ENCODE data around the gene DHX58. TPM values are rescaled to one million over a fixed set of nuclear protein-coding genes. Genes with fewer than 3 reads are reported as not detected.

The DHX58 gene
- total RNA-seq, 1 donor from 2014 or later = 1.7 TPM

- Histone ChIP-seq H3K27me3 (no peaks in the 10 kb centered on the region), H3K4me3 (no peak overlapping the region), H3K36me3 (peaks cover 0 to 7% of the 10 kb centered on the region in 2 donors), H3K4me1 (peaks cover 4 to 21% of the 10 kb centered on the region in 2 donors), H3K9me3 (no peaks in the 10 kb centered on the region), H3K27ac (no peak overlapping the region)
- no peak for TF ChIP-seq CTCF (IDR thresholded peaks at IDR 0.05)
- intact Hi-C loops (cut with DNase I) = no loop called here
- no peak for DNase-seq (ENCODE audit: low spot score in 2 of 2)
Measured at GRCh38 chr17:42117397-42118125, 5.0 kb upstream of the DHX58 start.

GRCh38 chr17:42116705-42117396 is 4.3 kb upstream of the DHX58 start:
- Histone ChIP-seq H3K4me3 (no peak overlapping the region), H3K9me3 (no peaks in the 10 kb centered on the region), H3K27me3 (no peaks in the 10 kb centered on the region), H3K36me3 (peaks cover 0 to 7% of the 10 kb centered on the region in 2 donors), H3K27ac (no peak overlapping the region), H3K4me1 (peaks cover 4 to 22% of the 10 kb centered on the region in 2 donors)
- peak; percentile 81 to 84 (median 83) for TF ChIP-seq CTCF (IDR thresholded peaks at IDR 0.05)
- intact Hi-C loops (cut with DNase I) = loop anchor here (1.0 kb wide), 3 partner anchors 50 to 154 kb away; no protein-coding TSS in a partner anchor
- peak; percentile 37 to 92 for DNase-seq (ENCODE audit: low spot score in 2 of 2)

GRCh38 chr17:42114118-42114517 is 1.6 kb upstream of the DHX58 start:
- no peaks in the 10 kb centered on the region for H3K9me3 ChIP-seq
- intact Hi-C loops (cut with DNase I) = no loop called here
- no peak overlapping the region for H3K4me3 ChIP-seq
- no peak for TF ChIP-seq CTCF (IDR thresholded peaks at IDR 0.05)
- H3K27ac ChIP-seq = no peak overlapping the region
- H3K27me3 ChIP-seq = no peaks in the 10 kb centered on the region
- H3K4me1 ChIP-seq = peaks cover 4 to 11% of the 10 kb centered on the region in 2 donors
- no peak for DNase-seq (ENCODE audit: low spot score in 2 of 2)
- peaks cover 1 to 7% of the 10 kb centered on the region in 2 donors for H3K36me3 ChIP-seq

- peak overlapping the region; percentile 91 to 93 for H3K27ac ChIP-seq
- TF ChIP-seq CTCF (IDR thresholded peaks at IDR 0.05) = no peak
- peaks cover 4 to 11% of the 10 kb centered on the region in 2 donors for H3K4me1 ChIP-seq
- no peaks in the 10 kb centered on the region for H3K27me3 ChIP-seq
- peaks cover 5 to 7% of the 10 kb centered on the region in 2 donors for H3K36me3 ChIP-seq
- H3K9me3 ChIP-seq = no peaks in the 10 kb centered on the region
- intact Hi-C loops (cut with DNase I) = no loop called here
- no peak for DNase-seq (ENCODE audit: low spot score in 2 of 2)
- peak overlapping the region in 1 of 2 donors; percentile 78 for H3K4me3 ChIP-seq
Measured at GRCh38 chr17:42113293-42114069, 967 bp upstream of the DHX58 start.

- H3K27ac ChIP-seq = peak overlapping the region; percentile 91 to 93
- intact Hi-C loops (cut with DNase I) = no loop called here
- no peaks in the 10 kb centered on the region for H3K9me3 ChIP-seq
- peaks cover 4 to 11% of the 10 kb centered on the region in 2 donors for H3K4me1 ChIP-seq
- peak overlapping the region; percentile 70 to 78 for H3K4me3 ChIP-seq
- H3K27me3 ChIP-seq = no peaks in the 10 kb centered on the region
- TF ChIP-seq CTCF (IDR thresholded peaks at IDR 0.05) = no peak
- no peak for DNase-seq (ENCODE audit: low spot score in 2 of 2)
- peaks cover under 1 to 10% of the 10 kb centered on the region in 2 donors for H3K36me3 ChIP-seq
Measured at GRCh38 chr17:42111871-42112551, 503 bp downstream of the DHX58 start.

Data from ascending aorta (tissue), 2 donors.